Stimulated activated CD8-positive, alpha-beta memory T cell treated with anti-CD3 and anti-CD28 coated beads, Interleukin-4, amount 100 ng/mL, for 48 hours (primary cell): Measurements from ENCODE around the gene LEPROT.
A peak's percentile ranks its signal among the peaks of the same experiment; 100 is the strongest.

Experiments
- DNase-seq: peaks from one replicate; pipeline ENCODE4 v3.0.0-alpha.2; 2020

LEPROT gene

DNA sequence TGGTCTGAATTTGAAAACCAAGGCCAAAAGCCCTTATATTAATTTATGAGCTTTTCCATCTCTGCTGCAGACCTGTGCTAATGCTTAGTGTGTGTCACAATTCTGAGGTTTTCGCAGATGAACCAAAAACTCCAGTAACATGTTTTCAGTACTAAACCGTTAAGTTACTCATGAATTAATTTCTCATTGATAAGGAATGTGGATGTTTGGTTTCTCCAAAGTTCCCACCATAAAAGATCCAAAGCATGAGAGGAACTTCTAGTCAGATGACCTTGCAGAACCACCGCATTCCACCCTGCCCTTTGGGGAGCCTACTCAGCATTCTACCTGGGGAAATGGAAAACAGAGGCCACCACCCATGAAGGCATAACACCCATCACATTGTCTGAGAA, 7.5 kb upstream of the LEPROT start:
- DNase-seq, result no peak

- DNase-seq, result no peak
These were observed 5.9 kb upstream of the LEPROT start for GRCh38 chr1:65414538-65414937.

GRCh38 chr1:65416767-65417166, 3.7 kb upstream of the LEPROT start:
- no peak for DNase-seq

- no peak for DNase-seq
These were observed 2.7 kb upstream of the LEPROT start for GRCh38 chr1:65417729-65418128.

DNA sequence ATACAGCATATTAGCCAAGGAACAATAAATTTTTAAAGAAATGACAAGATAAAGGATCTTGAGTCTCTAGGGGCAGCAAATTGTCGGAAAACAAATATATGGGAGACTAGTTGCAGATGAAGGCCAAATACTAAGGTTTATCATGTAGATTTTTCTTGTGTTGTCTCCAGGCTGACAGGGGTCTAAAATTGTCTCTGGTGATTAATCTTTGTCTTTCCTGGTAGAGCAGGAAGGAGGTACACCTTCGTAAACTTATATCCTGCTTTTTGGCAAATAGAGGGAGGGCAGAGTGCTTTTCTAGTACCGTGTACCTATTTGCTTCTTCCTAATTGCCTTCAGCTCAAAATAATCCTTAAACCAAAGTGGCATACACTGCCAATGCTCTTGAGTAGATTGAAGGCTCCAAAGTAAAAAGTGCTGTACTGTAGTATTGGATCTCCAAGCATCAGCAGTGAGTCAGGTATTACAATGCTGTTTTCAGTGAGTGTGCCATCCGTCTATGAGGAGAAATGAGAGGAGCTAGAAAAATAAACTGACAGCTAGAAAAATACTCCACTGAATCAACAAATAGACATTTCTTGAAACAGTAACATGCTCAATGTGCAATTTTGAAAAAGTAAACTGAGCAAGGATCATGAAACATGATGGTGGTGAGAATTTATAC, 1.8 kb upstream of the LEPROT start:
- no peak for DNase-seq

- DNase-seq, result peak; percentile 99
These were observed 533 bp upstream of the LEPROT start for GRCh38 chr1:65419681-65420589.

DNA sequence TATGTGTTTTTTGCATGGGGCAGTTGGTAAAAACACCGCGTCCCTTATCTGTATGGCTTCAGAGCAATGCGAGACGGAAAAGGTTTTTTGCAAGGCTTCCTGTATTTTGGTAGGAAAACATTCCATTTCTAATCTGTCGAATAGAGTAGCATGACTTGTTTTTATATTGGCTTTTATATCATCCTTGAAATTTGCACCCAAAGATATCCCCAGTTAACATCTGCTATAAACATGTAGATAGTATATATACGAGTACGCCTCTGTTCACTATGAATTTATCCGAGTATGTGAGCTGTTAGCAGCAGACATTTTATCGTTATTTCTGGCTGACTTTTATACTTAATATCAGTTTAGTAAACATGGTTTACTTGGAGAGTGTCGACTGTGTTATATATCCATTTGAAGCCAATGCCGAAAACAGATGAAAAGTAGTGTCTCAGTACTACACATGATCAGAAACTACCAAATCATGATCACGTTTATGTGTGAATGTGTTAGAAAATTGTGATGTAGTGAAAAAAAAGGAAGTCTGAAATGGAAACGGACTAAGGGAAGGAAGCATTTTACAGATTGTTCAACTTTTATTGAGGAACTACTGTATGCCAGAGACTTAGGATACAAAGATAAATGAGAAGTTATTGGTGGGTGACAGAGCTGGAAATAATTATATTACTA, 1.0 kb downstream of the LEPROT start:
- no peak for DNase-seq

GRCh38 chr1:65422241-65423203, 2.1 kb downstream of the LEPROT start:
- DNase-seq, result no peak

GRCh38 chr1:65423884-65424572, 3.6 kb downstream of the LEPROT start:
- no peak for DNase-seq

DNA sequence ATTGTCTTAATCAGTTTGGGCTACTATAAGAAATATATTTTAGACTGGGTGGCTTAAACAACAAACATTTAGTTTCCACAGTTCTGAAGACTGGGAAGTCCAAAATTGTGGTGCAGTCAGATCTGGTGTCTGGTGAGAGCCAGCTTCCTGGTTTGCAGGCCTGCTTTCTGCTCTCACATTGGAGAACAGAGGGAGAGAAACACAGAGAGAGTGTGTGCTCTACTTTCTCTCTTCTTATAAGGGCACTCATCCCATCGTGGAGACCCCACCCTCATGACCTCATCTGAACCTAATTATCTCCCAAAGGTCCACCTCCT, 4.1 kb downstream of the LEPROT start:
- no peak for DNase-seq

DNA sequence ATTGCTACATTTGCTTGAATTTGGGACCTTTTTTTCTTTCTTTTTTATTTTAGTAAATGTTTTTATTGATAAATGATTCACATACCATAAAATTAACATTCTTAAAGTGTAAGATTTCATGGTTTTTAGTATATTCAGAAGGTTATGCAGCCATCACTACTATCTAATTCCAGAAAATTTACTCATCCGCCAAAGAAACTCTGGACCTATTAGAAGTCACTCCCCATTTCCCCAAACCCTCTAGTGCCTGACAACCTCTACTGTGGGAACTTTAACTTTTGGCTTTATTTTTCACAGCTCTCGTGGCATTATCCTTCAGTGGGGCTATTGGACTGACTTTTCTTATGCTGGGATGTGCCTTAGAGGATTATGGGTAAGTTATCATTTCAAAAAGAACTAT, 4.5 kb downstream of the LEPROT start:
- DNase-seq, result no peak

DNA sequence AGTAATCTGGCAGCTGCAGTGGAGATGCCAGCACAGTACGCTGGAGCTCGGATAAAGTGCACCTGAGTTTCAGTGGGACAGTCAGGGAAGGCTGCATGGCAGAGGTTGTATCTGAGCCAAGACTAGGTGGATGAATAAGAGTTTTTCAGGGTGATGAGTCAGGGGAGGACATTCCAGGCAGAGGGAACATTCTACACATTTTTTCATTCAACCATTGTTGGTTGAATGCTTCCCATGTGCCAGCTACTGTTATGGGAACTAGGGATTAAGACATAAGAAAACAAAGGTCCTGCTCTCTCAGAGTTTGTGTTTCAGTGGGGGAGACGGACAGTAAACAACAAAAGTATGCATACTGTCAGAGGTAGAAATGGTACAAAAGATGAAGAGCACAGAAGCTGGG, 5.2 kb downstream of the LEPROT start:
- no peak for DNase-seq

DNA sequence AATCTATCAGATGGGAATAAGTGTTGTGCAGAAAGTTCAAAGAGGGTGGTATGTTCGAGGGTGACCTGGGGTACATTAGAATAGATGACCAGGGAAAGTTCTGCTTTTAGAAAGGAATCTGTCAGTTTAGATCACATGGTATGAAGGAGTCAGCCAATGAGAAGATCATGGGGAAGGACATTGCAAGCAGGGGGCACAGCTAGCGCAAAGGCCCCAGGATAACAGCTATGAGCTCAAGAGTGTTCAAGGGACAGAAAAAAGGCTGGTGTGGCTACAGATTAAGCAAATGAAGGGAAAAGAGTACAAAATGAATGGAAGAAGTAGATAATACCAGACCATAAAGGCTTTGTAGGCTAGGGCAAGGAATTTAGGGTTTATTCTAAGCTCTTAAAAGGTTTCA, 8.6 kb downstream of the LEPROT start:
- DNase-seq, result no peak

GRCh38 chr1:65429806-65430205, 9.3 kb downstream of the LEPROT start:
- no peak for DNase-seq

DNA sequence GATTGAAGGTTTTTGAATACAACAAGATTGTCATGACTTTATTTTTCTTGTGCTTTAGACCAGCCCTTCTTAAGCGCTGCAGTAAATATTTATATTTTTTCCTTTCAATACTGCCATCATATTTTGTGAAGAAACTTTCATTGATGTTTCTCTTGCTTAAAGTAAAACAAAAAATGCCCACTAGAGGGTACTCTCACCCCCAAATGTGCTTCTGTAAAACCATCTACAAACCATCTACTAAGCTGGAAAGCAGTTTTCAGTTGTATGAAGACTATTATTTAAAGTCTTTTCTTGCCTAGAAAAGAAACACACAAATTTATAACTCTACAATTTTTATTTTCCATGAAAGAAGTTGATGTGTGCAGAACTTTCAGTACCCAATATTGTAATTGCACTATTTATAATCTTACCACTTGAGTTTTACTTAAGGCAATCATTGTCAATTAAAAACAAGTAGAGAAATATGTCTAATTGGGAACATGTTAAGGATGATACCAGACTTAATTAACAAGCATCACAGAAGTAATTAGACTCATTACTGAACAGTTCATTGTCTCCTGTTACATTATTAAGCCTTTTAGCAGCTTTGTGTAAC, 10.7 kb downstream of the LEPROT start:
- DNase-seq, result no peak

GRCh38 chr1:65432918-65433317, 12.4 kb downstream of the LEPROT start:
- DNase-seq, result no peak

- DNase-seq, result no peak
These were observed 13.8 kb downstream of the LEPROT start for GRCh38 chr1:65434255-65434654.

GRCh38 chr1:65434760-65435159, 14.3 kb downstream of the LEPROT start:
- no peak for DNase-seq

DNA sequence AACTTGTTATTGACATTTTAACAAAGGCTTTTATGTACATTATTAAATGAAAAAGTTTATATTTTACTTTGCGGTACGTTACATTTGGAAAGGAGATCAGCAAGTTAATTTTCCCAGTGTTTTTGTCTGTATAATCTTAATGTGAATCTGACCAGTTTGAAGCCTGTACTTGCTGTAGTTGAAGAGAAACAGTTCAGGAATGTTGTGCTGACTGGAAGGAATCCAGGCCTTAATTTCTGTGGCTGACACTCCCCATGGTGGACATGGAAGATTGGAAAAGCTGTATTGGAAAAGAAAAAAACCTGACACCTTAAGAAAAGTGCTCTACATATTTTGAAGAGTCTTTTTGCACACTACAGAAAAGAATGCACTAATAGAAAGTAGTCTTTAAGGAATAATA, 15.5 kb downstream of the LEPROT start:
- no peak for DNase-seq

DNA sequence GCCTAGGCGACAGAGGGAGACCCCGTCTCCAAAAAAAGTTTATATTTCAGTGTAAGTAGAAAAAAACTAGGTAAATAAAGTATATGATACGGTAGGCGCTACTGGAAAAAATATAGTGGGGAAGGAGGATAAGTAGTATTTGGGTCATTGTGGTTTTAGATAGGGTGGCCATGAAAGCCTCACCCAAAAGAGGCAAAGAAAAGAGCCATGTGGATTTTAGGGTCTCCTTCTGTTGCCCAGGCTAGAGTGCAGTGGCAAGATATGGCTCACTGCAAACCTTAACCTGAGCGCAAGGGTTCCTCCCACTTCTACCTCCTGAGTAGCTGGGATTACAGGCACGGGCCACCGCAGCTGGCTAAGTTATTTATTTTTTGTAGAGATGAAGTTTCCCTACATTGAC, 17.1 kb downstream of the LEPROT start:
- DNase-seq, result no peak

GRCh38 chr1:65440322-65440900, 19.9 kb downstream of the LEPROT start:
- DNase-seq, result no peak
